Liver (tissue), 9 donors: ENCODE measurements around the gene PLEKHA6. TPM values are rescaled to one million over a fixed set of nuclear protein-coding genes. Genes with fewer than 3 reads are reported as not detected.

Source experiments
- DNase-seq: peaks from one replicate; pipeline ENCODE4 v3.0.0-alpha.2; 2017; ENCODE audit warnings: low spot score
- H3K27ac ChIP-seq, 2 donors: one replicate each; pipeline ENCODE4 v1.7.0; 2013; ENCODE audit warnings: inconsistent platforms in 2 of 2, low read length in 2 of 2, control low read depth in 1 of 2, low read depth in 1 of 2, mild to moderate bottlenecking in 1 of 2
- H3K27me3 ChIP-seq, 4 donors: one replicate each; pipeline versions ENCODE4 v1.6.1 to v1.7.0; 2013; ENCODE audit warnings: low read length in 3 of 4, inconsistent platforms in 1 of 4, mild to moderate bottlenecking in 1 of 4, moderate library complexity in 1 of 4; ENCODE audit not compliant: control insufficient read depth in 4 of 4, insufficient read depth in 4 of 4
- H3K36me3 ChIP-seq, 4 donors: one replicate each; pipeline versions ENCODE4 v1.6.1 to v1.7.0; 2013; ENCODE audit warnings: low read length in 3 of 4, mild to moderate bottlenecking in 3 of 4, low read depth in 1 of 4, moderate library complexity in 1 of 4; ENCODE audit not compliant: control insufficient read depth in 4 of 4, insufficient read depth in 3 of 4
- H3K4me1 ChIP-seq, 4 donors: one replicate each; pipeline versions ENCODE4 v1.6.1 to v1.7.0; 2013; ENCODE audit warnings: low read length in 3 of 4, mild to moderate bottlenecking in 3 of 4, moderate library complexity in 1 of 4; ENCODE audit not compliant: control insufficient read depth in 4 of 4, insufficient read depth in 4 of 4
- H3K4me3 ChIP-seq, 3 donors: one replicate each; pipeline versions ENCODE4 v1.6.1 to v1.7.0; 2013; ENCODE audit warnings: low read length in 3 of 3, control low read depth in 1 of 3, low read depth in 1 of 3, mild to moderate bottlenecking in 1 of 3
- H3K9ac ChIP-seq, 2 donors: one replicate each; pipeline ENCODE4 v1.7.0; 2013; ENCODE audit warnings: low read length in 2 of 2, mild to moderate bottlenecking in 2 of 2, moderate library complexity in 2 of 2, control low read depth in 1 of 2, low read depth in 1 of 2
- H3K9me3 ChIP-seq, 4 donors: one replicate each; pipeline versions ENCODE4 v1.6.1 to v1.7.0; 2013; ENCODE audit warnings: low read length in 3 of 4; ENCODE audit not compliant: control insufficient read depth in 4 of 4
- EGR1 ChIP-seq, 2 donors: IDR thresholded peaks; 2 replicates each; pipeline ENCODE4 v1.6.1; 2016 to 2018; ENCODE audit warnings: antibody characterized with exemption in 2 of 2, low read depth in 2 of 2
- FOXA1 ChIP-seq: IDR thresholded peaks from 2 replicates; pipeline ENCODE4 v1.6.1; 2016; ENCODE audit warnings: antibody characterized with exemption
- HNF4A ChIP-seq, 2 donors: conservative IDR thresholded peaks; 2 replicates each; pipeline ENCODE4 v1.6.1; 2016; ENCODE audit warnings: antibody characterized with exemption in 2 of 2, mild to moderate bottlenecking in 2 of 2
- HNF4G ChIP-seq: IDR thresholded peaks from 2 replicates; pipeline ENCODE4 v1.6.1; 2016; ENCODE audit warnings: antibody characterized with exemption
- JUND ChIP-seq, 2 donors: IDR thresholded peaks; 2 replicates each; pipeline ENCODE4 v1.6.1; 2016; ENCODE audit warnings: antibody characterized with exemption in 2 of 2
- MAX ChIP-seq: IDR thresholded peaks from 2 replicates; pipeline ENCODE4 v1.6.1; 2016; ENCODE audit warnings: antibody characterized with exemption
- NR2F2 ChIP-seq: IDR thresholded peaks from 2 replicates; pipeline ENCODE4 v1.6.1; 2016; ENCODE audit warnings: antibody characterized with exemption
- RAD21 ChIP-seq, 2 donors: IDR thresholded peaks; 2 replicates each; pipeline ENCODE4 v1.6.1; 2016; ENCODE audit warnings: antibody characterized with exemption in 2 of 2, mild to moderate bottlenecking in 2 of 2
- REST ChIP-seq: IDR thresholded peaks from 2 replicates; pipeline ENCODE4 v1.6.1; 2016; ENCODE audit warnings: antibody characterized with exemption, mild to moderate bottlenecking
- SP1 ChIP-seq: IDR thresholded peaks from 2 replicates; pipeline ENCODE4 v1.6.1; 2018; ENCODE audit warnings: antibody characterized with exemption, mild to moderate bottlenecking
- TAF1 ChIP-seq: conservative IDR thresholded peaks from 2 replicates; pipeline ENCODE4 v1.6.1; 2016; ENCODE audit warnings: antibody characterized with exemption, mild to moderate bottlenecking
- YY1 ChIP-seq: IDR thresholded peaks from 2 replicates; pipeline ENCODE4 v1.6.1; 2016; ENCODE audit warnings: antibody characterized with exemption, mild to moderate bottlenecking
- ZBTB33 ChIP-seq: IDR thresholded peaks from 2 replicates; pipeline ENCODE4 v1.6.1; 2016; ENCODE audit warnings: antibody characterized with exemption
- WGBS: extraction: QIAGEN DNeasy Blood & Tissue Kit; methylation state at CpG from one replicate; pipeline ENCODE4 v1.1.7; 2013; 5-methylcytosine and 5-hydroxymethylcytosine counted together
- polyA plus RNA-seq, 2 donors: library from polyadenylated mRNA; stranded (reverse) in 1 of 2; unstranded in 1 of 2; fragments of 200-250 nt in 1 of 2; fragments of >200 nt in 1 of 2; fragmentation: Nextera tagmentation in 1 of 2; extraction: Ambion mirVana in 1 of 2; gene quantifications; one replicate each; pipeline versions ENCODE4 v1.2.1 to v1.2.3, GENCODE V29; 2013 to 2015
- total RNA-seq, 2 donors: library from RNA; depleted of rRNA; stranded (reverse); fragments of >200 nt; gene quantifications; one replicate each; pipeline ENCODE4 v1.2.3, GENCODE V29; 2014
- donor health status: healthy.
- donor health status: healthy.
- donor health status: healthy.
- donor health status: healthy.
- donor health status: healthy.

The PLEKHA6 gene
- total and polyA plus RNA-seq, 4 donors, result 5.3 to 12.8 (median 7.6) TPM

- Histone ChIP-seq H3K4me3 (no peak overlapping the region), H3K9me3 (no peaks in the 10 kb centered on the region), H3K27ac (no peak overlapping the region), H3K4me1 (peaks cover 0 to 2% (median 0%) of the 10 kb centered on the region in 4 donors), H3K9ac (no peak overlapping the region), H3K27me3 (no peaks in the 10 kb centered on the region), H3K36me3 (no peaks in the 10 kb centered on the region)
- peak; percentile 52 for DNase-seq
- TF ChIP-seq RAD21 (IDR thresholded peaks at IDR 0.05), result no peak
- no peak for TF ChIP-seq MAX
- no peak for TF ChIP-seq ZBTB33
- no peak for TF ChIP-seq FOXA1
- no peak for TF ChIP-seq HNF4G
- TF ChIP-seq REST, result no peak
- TF ChIP-seq NR2F2, result no peak
- 60% methylated on average over 6 of the region's 6 CpGs for WGBS
These were observed 11.0 kb downstream of the PLEKHA6 start for GRCh38 chr1:204348722-204349121.

- H3K9ac ChIP-seq, result no peak overlapping the region
- no peaks in the 10 kb centered on the region for H3K9me3 ChIP-seq
- TF ChIP-seq TAF1 (no peak), ZBTB33 (no peak), SP1 (no peak), HNF4A (conservative IDR thresholded peaks at IDR 0.05) (peak in 1 of 2 donors; percentile 37), EGR1 (IDR thresholded peaks at IDR 0.05; ENCODE audit: low read depth in 2 of 2) (no peak), YY1 (no peak), HNF4G (peak; percentile 34), JUND (IDR thresholded peaks at IDR 0.05) (no peak)
- H3K27me3 ChIP-seq, result no peaks in the 10 kb centered on the region
- peaks cover 0 to 2% (median 0%) of the 10 kb centered on the region in 4 donors for H3K4me1 ChIP-seq
- no peaks in the 10 kb centered on the region for H3K36me3 ChIP-seq
- 73% methylated on average over 6 of the region's 6 CpGs for WGBS
- no peak for DNase-seq
- H3K4me3 ChIP-seq, result no peak overlapping the region
- H3K27ac ChIP-seq, result no peak overlapping the region
These were observed 11.5 kb downstream of the PLEKHA6 start for GRCh38 chr1:204348242-204348641.
